B cell (primary cell): ENCODE results near the gene NUBP2. TPM values are rescaled to one million over a fixed set of nuclear protein-coding genes. Genes with fewer than 3 reads are reported as not detected.

Source experiments
- ATAC-seq: fragments of 200-7000 bp; cut with Tn5 transposase; one replicate; pipeline ENCODE4 v1.10.0; 2021; ENCODE audit warnings: low read depth, mild to moderate bottlenecking, moderate number of reproducible peaks, moderate library complexity
- CTCF ChIA-PET: fragments of 350-600 bp; sonication (Branson Sonifier 250); formaldehyde crosslinking; loops from one replicate; lab custom pipeline; 2021; ENCODE audit warnings: antibody characterized with exemption, inconsistent platforms; lab: Charles Lee
- POLR2A ChIA-PET: fragments of 350-600 bp; sonication (Branson Sonifier 250); formaldehyde crosslinking; loops from one replicate; lab custom pipeline; 2021; ENCODE audit warnings: antibody characterized with exemption; lab: Charles Lee
- DNase-seq: peaks from one replicate; pipeline ENCODE4 v3.0.0; 2013
- H2AFZ ChIP-seq: 2 replicates; pipeline ENCODE4 v1.6.1; 2012; ENCODE audit warnings: mild to moderate bottlenecking, low read depth, low read length; ENCODE audit not compliant: insufficient read depth, poor library complexity, severe bottlenecking
- H3K27ac ChIP-seq, 2 donors: 1 replicate in 1 of 2; 2 replicates in 1 of 2; pipeline ENCODE4 v1.5.1; 2012 to 2013; ENCODE audit warnings: low read length in 2 of 2, mild to moderate bottlenecking in 2 of 2, moderate library complexity in 1 of 2
- H3K27me3 ChIP-seq, 4 experiments: fragments of 200-600 bp in 1 of 4; sonication (generic) in 1 of 4; replicated peaks in 1 of 4; 1 replicate in 2 of 4; 2 replicates in 2 of 4; pipeline versions ENCODE4 v1.6.1 to v1.7.0; 2013 to 2016; ENCODE audit warnings: low read length in 3 of 4, mild to moderate bottlenecking in 2 of 4, mixed read lengths in 1 of 4, moderate library complexity in 1 of 4; ENCODE audit not compliant: insufficient read depth in 4 of 4, control insufficient read depth in 3 of 4; ENCODE audit errors: control extremely low read depth in 1 of 4
- H3K36me3 ChIP-seq, 2 experiments: replicated peaks in 1 of 2; 1 replicate in 1 of 2; 2 replicates in 1 of 2; pipeline versions ENCODE4 v1.6.1 to v1.7.1; 2013; ENCODE audit warnings: low read length in 1 of 2; ENCODE audit not compliant: insufficient read depth in 2 of 2, control insufficient read depth in 1 of 2; ENCODE audit errors: control extremely low read depth in 1 of 2, extremely low read depth in 1 of 2
- H3K4me1 ChIP-seq, 2 donors: fragments of 200-600 bp in 1 of 2; sonication (generic) in 1 of 2; 1 replicate in 1 of 2; 2 replicates in 1 of 2; pipeline versions ENCODE4 v1.5.1 to v1.6.1; 2013 to 2017; ENCODE audit warnings: low read length in 2 of 2; ENCODE audit not compliant: control insufficient read depth in 2 of 2, insufficient read depth in 2 of 2
- H3K4me2 ChIP-seq: replicated peaks from 2 replicates; pipeline ENCODE3; 2012; ENCODE audit warnings: mild to moderate bottlenecking, low read depth, low read length; ENCODE audit not compliant: poor library complexity, severe bottlenecking
- H3K4me3 ChIP-seq, 5 experiments: fragments of 200-600 bp in 1 of 5; sonication (generic) in 1 of 5; 1 replicate in 3 of 5; 2 replicates in 2 of 5; pipeline versions ENCODE4 v1.5.1 to v1.7.0; 2011 to 2016; ENCODE audit warnings: low read length in 4 of 5, mild to moderate bottlenecking in 4 of 5, low read depth in 2 of 5, control low read depth in 1 of 5, moderate library complexity in 1 of 5; ENCODE audit not compliant: insufficient read depth in 1 of 5; ENCODE audit errors: control extremely low read depth in 1 of 5, extremely low read depth in 1 of 5
- H3K79me2 ChIP-seq: fragments of 200-600 bp; sonication (generic); one replicate; pipeline ENCODE4 v1.6.0; 2016; ENCODE audit warnings: low read length; ENCODE audit not compliant: control insufficient read depth, insufficient read depth
- H3K9ac ChIP-seq: fragments of 200-600 bp; sonication (generic); 2 replicates; pipeline ENCODE4 v1.6.1; 2017; ENCODE audit warnings: mild to moderate bottlenecking, low read length, moderate library complexity
- H3K9me3 ChIP-seq, 3 donors: one replicate each; pipeline versions ENCODE4 v1.6.1 to v1.7.1; 2013; ENCODE audit warnings: low read length in 2 of 3; ENCODE audit not compliant: control insufficient read depth in 2 of 3, insufficient read depth in 1 of 3; ENCODE audit errors: control extremely low read depth in 1 of 3
- H4K20me1 ChIP-seq: 2 replicates; pipeline ENCODE4 v1.6.0; 2012; ENCODE audit warnings: mild to moderate bottlenecking, low read length; ENCODE audit not compliant: insufficient read depth, control insufficient read depth, poor library complexity, severe bottlenecking
- H3K27ac Mint-ChIP-seq: one replicate; pipeline ENCODE4 v1.8.0; 2021; ENCODE audit warnings: mixed read lengths
- H3K27me3 Mint-ChIP-seq: one replicate; pipeline ENCODE4 v1.8.0; 2021; ENCODE audit warnings: mixed read lengths
- H3K4me1 Mint-ChIP-seq: one replicate; pipeline ENCODE4 v1.8.0; 2021; ENCODE audit warnings: mixed read lengths
- H3K4me3 Mint-ChIP-seq: one replicate; pipeline ENCODE4 v1.8.0; 2021; ENCODE audit warnings: mixed read lengths
- H3K9me3 Mint-ChIP-seq: one replicate; pipeline ENCODE4 v1.8.0; 2022; ENCODE audit warnings: mixed read lengths; ENCODE audit not compliant: insufficient read depth
- EZH2 ChIP-seq: IDR thresholded peaks from 2 replicates; pipeline ENCODE4 v1.6.1; 2012; ENCODE audit warnings: borderline replicate concordance, low read depth, mild to moderate bottlenecking, moderate library complexity, low read length; ENCODE audit not compliant: insufficient read depth, poor library complexity, severe bottlenecking
- WGBS: methylation state at CpG from one replicate; pipeline ENCODE4 v1.1.5; 2013; ENCODE audit warnings: missing lambda C conversion rate; ENCODE audit not compliant: insufficient coverage; 5-methylcytosine and 5-hydroxymethylcytosine counted together
- intact Hi-C: fragments of 100-400 bp; cut with micrococcal nuclease; formaldehyde crosslinking; loops from one replicate; pipeline ENCODE4 v1.10.0; 2022
- polyA plus RNA-seq: library from polyadenylated mRNA; depleted of rRNA; stranded (reverse); fragments of >200 nt; gene quantifications from 2 replicates; pipeline ENCODE4 v1.2.3, GENCODE V29; 2012
- total RNA-seq, 2 donors: library from RNA; stranded (reverse); fragments of 120-200 nt in 1 of 2; gene quantifications; 1 replicate in 1 of 2; 2 replicates in 1 of 2; pipeline versions ENCODE4 v1.2.3 to v1.2.4, GENCODE V29; 2013 to 2022
- TF ChIP-seq, protein P1 (sequence below): fragments of 200-600 bp; IDR thresholded peaks from one replicate; pipeline ENCODE4 v1.8.0; 2022; ENCODE audit warnings: antibody characterized with exemption, mild to moderate bottlenecking

The NUBP2 gene
- total and polyA plus RNA-seq, 2 donors (not counting 1 experiment from before 2014, with no cell fraction given), result 50.2 to 71.7 TPM

DNA sequence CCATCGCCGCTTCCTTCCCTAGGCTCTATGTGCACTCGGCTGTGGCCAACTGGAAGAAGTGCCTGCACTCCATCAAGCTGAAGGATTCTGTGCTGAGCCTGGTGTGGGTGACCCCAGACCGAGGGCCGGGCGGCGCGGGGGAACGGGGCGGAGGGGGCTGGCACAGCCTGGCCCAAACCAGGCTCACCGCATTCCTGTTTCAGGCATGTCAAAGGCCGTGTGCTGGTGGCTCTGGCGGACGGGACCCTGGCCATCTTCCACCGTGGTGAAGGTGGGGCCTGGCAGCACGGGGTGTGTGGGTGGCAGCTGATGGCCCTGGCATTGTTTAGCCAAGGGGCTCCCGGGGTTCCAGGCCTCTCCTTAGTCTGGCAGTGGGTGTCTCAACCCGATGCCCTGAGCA, 16.1 kb upstream of the NUBP2 start:
- Mint-ChIP-seq H3K4me3 (no peak overlapping the region), H3K27me3 (no peaks in the 10 kb centered on the region), H3K27ac (no peak overlapping the region), H3K4me1 (peaks cover 6% of the 10 kb centered on the region), H3K9me3 (no peaks in the 10 kb centered on the region)
- peaks cover 0 to 4% (median 0%) of the 10 kb centered on the region in 3 donors for H3K9me3 ChIP-seq
- ATAC-seq (no peak), DNase-seq (no peak)
- intact Hi-C loops, result no loop called here
- no peaks in the 10 kb centered on the region for H3K79me2 ChIP-seq
- H3K36me3 ChIP-seq, result peaks cover 0 to 66% of the 10 kb centered on the region in 2 experiments
- no peak overlapping the region for H2AFZ ChIP-seq
- H3K4me2 ChIP-seq, result no peak overlapping the region
- peaks cover 19% of the 10 kb centered on the region for H4K20me1 ChIP-seq
- ChIA-PET CTCF (no interaction called here), POLR2A (no interaction called here)
- no peaks in the 10 kb centered on the region for H3K27me3 ChIP-seq
- WGBS, result 97% methylated on average over 18 of the region's 18 CpGs
- no peak overlapping the region for H3K9ac ChIP-seq
- H3K4me3 ChIP-seq, result no peak overlapping the region
- TF ChIP-seq, protein P1, sequence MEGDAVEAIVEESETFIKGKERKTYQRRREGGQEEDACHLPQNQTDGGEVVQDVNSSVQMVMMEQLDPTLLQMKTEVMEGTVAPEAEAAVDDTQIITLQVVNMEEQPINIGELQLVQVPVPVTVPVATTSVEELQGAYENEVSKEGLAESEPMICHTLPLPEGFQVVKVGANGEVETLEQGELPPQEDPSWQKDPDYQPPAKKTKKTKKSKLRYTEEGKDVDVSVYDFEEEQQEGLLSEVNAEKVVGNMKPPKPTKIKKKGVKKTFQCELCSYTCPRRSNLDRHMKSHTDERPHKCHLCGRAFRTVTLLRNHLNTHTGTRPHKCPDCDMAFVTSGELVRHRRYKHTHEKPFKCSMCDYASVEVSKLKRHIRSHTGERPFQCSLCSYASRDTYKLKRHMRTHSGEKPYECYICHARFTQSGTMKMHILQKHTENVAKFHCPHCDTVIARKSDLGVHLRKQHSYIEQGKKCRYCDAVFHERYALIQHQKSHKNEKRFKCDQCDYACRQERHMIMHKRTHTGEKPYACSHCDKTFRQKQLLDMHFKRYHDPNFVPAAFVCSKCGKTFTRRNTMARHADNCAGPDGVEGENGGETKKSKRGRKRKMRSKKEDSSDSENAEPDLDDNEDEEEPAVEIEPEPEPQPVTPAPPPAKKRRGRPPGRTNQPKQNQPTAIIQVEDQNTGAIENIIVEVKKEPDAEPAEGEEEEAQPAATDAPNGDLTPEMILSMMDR, result no peak
- TF ChIP-seq EZH2, result no peak
- H3K4me1 ChIP-seq, result peaks cover 5 to 10% of the 10 kb centered on the region in 2 donors
- no peak overlapping the region for H3K27ac ChIP-seq

DNA sequence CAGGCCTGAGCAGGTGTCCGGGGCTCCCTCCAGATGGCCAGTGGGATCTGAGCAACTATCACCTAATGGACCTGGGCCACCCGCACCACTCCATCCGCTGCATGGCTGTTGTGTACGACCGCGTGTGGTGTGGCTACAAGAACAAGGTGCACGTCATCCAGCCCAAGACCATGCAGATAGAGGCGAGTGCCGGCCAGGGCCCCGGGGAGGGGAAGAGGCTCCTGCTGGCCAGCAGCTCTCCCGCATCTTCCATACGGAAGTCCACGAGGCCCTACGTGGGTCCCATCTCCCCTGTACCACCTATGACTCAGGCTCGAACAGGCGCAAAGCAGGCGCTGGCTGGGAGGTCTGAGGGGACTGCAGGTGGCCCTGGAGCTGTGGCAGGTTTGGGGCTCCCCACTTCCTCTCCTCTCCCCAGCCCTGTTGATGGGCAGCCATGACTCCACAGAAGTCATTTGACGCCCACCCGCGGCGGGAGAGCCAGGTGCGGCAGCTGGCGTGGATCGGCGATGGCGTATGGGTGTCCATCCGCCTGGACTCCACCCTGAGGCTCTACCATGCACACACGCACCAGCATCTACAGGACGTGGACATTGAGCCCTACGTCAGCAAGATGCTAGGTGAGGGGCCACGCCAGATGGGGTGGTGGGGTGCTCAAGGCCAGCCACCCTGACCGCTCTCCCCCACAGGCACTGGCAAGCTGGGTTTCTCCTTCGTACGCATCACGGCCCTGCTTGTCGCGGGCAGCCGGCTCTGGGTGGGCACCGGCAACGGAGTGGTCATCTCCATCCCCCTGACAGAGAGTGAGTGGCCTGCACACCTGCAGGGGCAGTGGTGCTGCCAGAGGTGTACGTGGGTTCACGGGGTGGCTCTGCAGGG, 15.4 kb upstream of the NUBP2 start:
- ATAC-seq (no peak), DNase-seq (no peak)
- no peak overlapping the region for H3K27ac Mint-ChIP-seq
- H3K9me3 ChIP-seq, result peaks cover 0 to 4% (median 0%) of the 10 kb centered on the region in 3 donors
- no peak overlapping the region for H2AFZ ChIP-seq
- H3K27ac ChIP-seq, result no peak overlapping the region
- no peaks in the 10 kb centered on the region for H3K9me3 Mint-ChIP-seq
- H3K4me2 ChIP-seq, result no peak overlapping the region
- no peak overlapping the region for H3K4me3 Mint-ChIP-seq
- 98% methylated on average over 36 of the region's 42 CpGs for WGBS
- intact Hi-C loops, result no loop called here
- TF ChIP-seq, protein P1, result no peak
- no peak for TF ChIP-seq EZH2
- peaks cover 0 to 59% of the 10 kb centered on the region in 2 experiments for H3K36me3 ChIP-seq
- peaks cover 11 to 17% of the 10 kb centered on the region in 2 donors for H3K4me1 ChIP-seq
- ChIA-PET CTCF (interaction anchor here (1.2 kb wide), 1 partner anchor 61 kb away, joined by 4 read pairs; the partner anchor contains the start of gene MAPK8IP3), POLR2A (interaction anchor here (1.1 kb wide), 1 partner anchor 8 kb away, joined by 3 read pairs; no protein-coding TSS in a partner anchor)
- peaks cover 4% of the 10 kb centered on the region for H3K79me2 ChIP-seq
- no peaks in the 10 kb centered on the region for H3K27me3 ChIP-seq
- peaks cover 12% of the 10 kb centered on the region for H3K4me1 Mint-ChIP-seq
- peaks cover 26% of the 10 kb centered on the region for H4K20me1 ChIP-seq
- no peaks in the 10 kb centered on the region for H3K27me3 Mint-ChIP-seq
- no peak overlapping the region for H3K4me3 ChIP-seq
- no peak overlapping the region for H3K9ac ChIP-seq
